DND-41 (cell line): ENCODE data around the gene VWA3B.

Experiments used
- ATAC-seq: fragments of 200-7000 bp; cut with Tn5 transposase; 3 replicates; pipeline ENCODE4 v1.9.1; 2021; ENCODE audit warnings: low read depth; ENCODE audit not compliant: insufficient read depth
- DNase-seq: peaks from one replicate; pipeline ENCODE4 v3.0.0-alpha.2; 2020
- H2AFZ ChIP-seq: 2 replicates; pipeline ENCODE4 v1.6.0; 2012; ENCODE audit warnings: low read depth, low read length
- H3K27ac ChIP-seq: 2 replicates; pipeline ENCODE4 v1.5.1; 2012; ENCODE audit warnings: low read length, inconsistent platforms
- H3K27me3 ChIP-seq: fragments of 200-600 bp; sonication (generic); 2 replicates; pipeline ENCODE4 v1.6.0; 2012; ENCODE audit warnings: low read length, mild to moderate bottlenecking, inconsistent platforms; ENCODE audit not compliant: insufficient read depth, poor library complexity
- H3K36me3 ChIP-seq: 2 replicates; pipeline ENCODE4 v1.5.1; 2012; ENCODE audit warnings: low read length, inconsistent platforms; ENCODE audit not compliant: insufficient read depth
- H3K4me1 ChIP-seq: 2 replicates; pipeline ENCODE4 v1.5.1; 2012; ENCODE audit warnings: mild to moderate bottlenecking, low read length; ENCODE audit not compliant: insufficient read depth
- H3K4me2 ChIP-seq: 2 replicates; pipeline ENCODE4 v1.6.0; 2012; ENCODE audit warnings: mild to moderate bottlenecking, moderate library complexity, low read length, inconsistent platforms; ENCODE audit not compliant: insufficient read depth
- H3K4me3 ChIP-seq, 2 experiments: fragments of 200-600 bp in 1 of 2; shearing (Covaris generic) in 1 of 2; 2 replicates each; pipeline ENCODE4 v1.5.1; 2012 to 2016; ENCODE audit warnings: inconsistent platforms in 2 of 2, low read length in 2 of 2, mild to moderate bottlenecking in 2 of 2, low read depth in 1 of 2, moderate library complexity in 1 of 2
- H3K79me2 ChIP-seq: 2 replicates; pipeline ENCODE4 v1.6.0; 2012; ENCODE audit warnings: low read length, inconsistent platforms; ENCODE audit not compliant: insufficient read depth
- H3K9ac ChIP-seq: 2 replicates; pipeline ENCODE4 v1.6.0; 2012; ENCODE audit warnings: low read depth, mild to moderate bottlenecking, inconsistent platforms, low read length, moderate library complexity
- H3K9me3 ChIP-seq: 2 replicates; pipeline ENCODE4 v1.5.1; 2012; ENCODE audit warnings: low read length, moderate library complexity, mild to moderate bottlenecking, inconsistent platforms; ENCODE audit not compliant: insufficient read depth, severe bottlenecking
- H4K20me1 ChIP-seq: 2 replicates; pipeline ENCODE4 v1.6.0; 2012; ENCODE audit warnings: low read length; ENCODE audit not compliant: insufficient read depth
- CTCF ChIP-seq: IDR thresholded peaks from 2 replicates; pipeline ENCODE4 v1.5.1; 2012; ENCODE audit warnings: borderline replicate concordance, low read length, moderate library complexity, mild to moderate bottlenecking; ENCODE audit not compliant: poor library complexity, severe bottlenecking; ENCODE audit errors: extremely low read depth
- EZH2 ChIP-seq: IDR thresholded peaks from 3 replicates; pipeline ENCODE4 v1.6.1; 2012; ENCODE audit warnings: borderline replicate concordance, low read depth, mild to moderate bottlenecking, moderate library complexity, low read length, inconsistent platforms; ENCODE audit not compliant: severe bottlenecking

The VWA3B gene

GRCh38 chr2:98348066-98348561 is 261.1 kb downstream of the VWA3B start:
- DNase-seq (no peak), ATAC-seq (no peak)
- Histone ChIP-seq H3K4me3 (no peak overlapping the region), H3K9ac (no peak overlapping the region), H3K36me3 (no peaks in the 10 kb centered on the region), H2AFZ (no peak overlapping the region), H3K79me2 (no peaks in the 10 kb centered on the region), H3K9me3 (no peaks in the 10 kb centered on the region), H4K20me1 (no peaks in the 10 kb centered on the region), H3K27ac (no peak overlapping the region), H3K27me3 (peaks cover 9% of the 10 kb centered on the region), H3K4me1 (no peaks in the 10 kb centered on the region), H3K4me2 (no peak overlapping the region)
- TF ChIP-seq EZH2: no peak
- no peak for TF ChIP-seq CTCF

- ATAC-seq (no peak), DNase-seq (no peak)
- no peak overlapping the region for H3K4me2 ChIP-seq
- H3K4me1 ChIP-seq: no peaks in the 10 kb centered on the region
- H3K36me3 ChIP-seq: no peaks in the 10 kb centered on the region
- no peaks in the 10 kb centered on the region for H4K20me1 ChIP-seq
- H3K9me3 ChIP-seq: peaks cover 2% of the 10 kb centered on the region
- peaks cover 12% of the 10 kb centered on the region for H3K27me3 ChIP-seq
- H2AFZ ChIP-seq: no peak overlapping the region
- no peak overlapping the region for H3K4me3 ChIP-seq
- no peak overlapping the region for H3K27ac ChIP-seq
- no peaks in the 10 kb centered on the region for H3K79me2 ChIP-seq
- H3K9ac ChIP-seq: no peak overlapping the region
- TF ChIP-seq CTCF (no peak), EZH2 (no peak)
Observed at GRCh38 chr2:98350411-98350810, 263.4 kb downstream of the VWA3B start.

GRCh38 chr2:98355881-98356280 is 268.9 kb downstream of the VWA3B start:
- H3K9me3 ChIP-seq: peaks cover 2% of the 10 kb centered on the region
- H3K36me3 ChIP-seq: no peaks in the 10 kb centered on the region
- ATAC-seq: no peak
- no peaks in the 10 kb centered on the region for H4K20me1 ChIP-seq
- H3K4me2 ChIP-seq: no peak overlapping the region
- H3K27ac ChIP-seq: no peak overlapping the region
- no peaks in the 10 kb centered on the region for H3K79me2 ChIP-seq
- H3K4me3 ChIP-seq: no peak overlapping the region
- H2AFZ ChIP-seq: no peak overlapping the region
- peaks cover 13% of the 10 kb centered on the region for H3K27me3 ChIP-seq
- no peak overlapping the region for H3K9ac ChIP-seq
- no peaks in the 10 kb centered on the region for H3K4me1 ChIP-seq
- no peak for TF ChIP-seq EZH2
- no peak for TF ChIP-seq CTCF
- no peak for DNase-seq

- H3K27ac ChIP-seq: no peak overlapping the region
- ATAC-seq (no peak), DNase-seq (no peak)
- H3K4me3 ChIP-seq: no peak overlapping the region
- H3K4me2 ChIP-seq: no peak overlapping the region
- peaks cover 2% of the 10 kb centered on the region for H3K9me3 ChIP-seq
- no peaks in the 10 kb centered on the region for H3K36me3 ChIP-seq
- H3K4me1 ChIP-seq: no peaks in the 10 kb centered on the region
- H2AFZ ChIP-seq: no peak overlapping the region
- TF ChIP-seq CTCF (no peak), EZH2 (no peak)
- no peaks in the 10 kb centered on the region for H3K79me2 ChIP-seq
- no peaks in the 10 kb centered on the region for H4K20me1 ChIP-seq
- H3K9ac ChIP-seq: no peak overlapping the region
- H3K27me3 ChIP-seq: peaks cover 13% of the 10 kb centered on the region
Observed at GRCh38 chr2:98356729-98357128, 269.8 kb downstream of the VWA3B start.
